Chondrocyte (in vitro differentiated cells): ENCODE data around the gene CDK19. TPM values are rescaled to one million over a fixed set of nuclear protein-coding genes. Genes with fewer than 3 reads are reported as not detected.
A peak's percentile ranks its signal among the peaks of the same experiment; 100 is the strongest.

ENCODE experiments used
- DNase-seq: peaks from one replicate; pipeline ENCODE4 v3.0.0; 2021; ENCODE audit warnings: mixed read lengths, low spot score
- H3K27ac Mint-ChIP-seq: one replicate; pipeline ENCODE4 v1.8.0; 2021; ENCODE audit warnings: mild to moderate bottlenecking, moderate library complexity, mixed read lengths; ENCODE audit not compliant: unreplicated experiment
- H3K27me3 Mint-ChIP-seq: 2 replicates; pipeline ENCODE4 v1.8.0; 2021; ENCODE audit warnings: low read depth, mixed read lengths
- H3K36me3 Mint-ChIP-seq: 2 replicates; pipeline ENCODE4 v1.8.0; 2021; ENCODE audit warnings: low read depth, mixed read lengths
- H3K4me1 Mint-ChIP-seq: 2 replicates; pipeline ENCODE4 v1.8.0; 2021; ENCODE audit warnings: low read depth, mild to moderate bottlenecking, mixed read lengths
- H3K4me3 Mint-ChIP-seq: one replicate; pipeline ENCODE4 v1.8.0; 2021; ENCODE audit warnings: mild to moderate bottlenecking, moderate library complexity, mixed read lengths; ENCODE audit not compliant: unreplicated experiment
- H3K9me3 Mint-ChIP-seq: 2 replicates; pipeline ENCODE4 v1.8.0; 2021; ENCODE audit warnings: low read depth, mixed read lengths
- CTCF ChIP-seq: fragments of 200-600 bp; sonication (generic); IDR thresholded peaks from 2 replicates; pipeline ENCODE4 v1.5.0; 2021; ENCODE audit warnings: antibody characterized with exemption, mild to moderate bottlenecking, moderate library complexity
- total RNA-seq: library from RNA; stranded (reverse); gene quantifications from 3 replicates; pipeline ENCODE4 v1.2.1, GENCODE V29; 2021

The CDK19 gene
- total RNA-seq, 1 donor from 2014 or later, result 21.6 TPM

- H3K9me3 Mint-ChIP-seq, result no peaks in the 10 kb centered on the region
- no peaks in the 10 kb centered on the region for H3K27me3 Mint-ChIP-seq
- no peak for DNase-seq
- no peak for TF ChIP-seq CTCF
- no peak overlapping the region for H3K4me3 Mint-ChIP-seq
- H3K27ac Mint-ChIP-seq, result no peak overlapping the region
- no peaks in the 10 kb centered on the region for H3K4me1 Mint-ChIP-seq
- no peaks in the 10 kb centered on the region for H3K36me3 Mint-ChIP-seq
Observed at GRCh38 chr6:110671447-110671846, 143.8 kb downstream of the CDK19 start.

GRCh38 chr6:110665600-110665999 is 149.7 kb downstream of the CDK19 start:
- no peak for TF ChIP-seq CTCF
- Mint-ChIP-seq H3K27ac (no peak overlapping the region), H3K36me3 (peaks cover 3% of the 10 kb centered on the region)

GRCh38 chr6:110664933-110665332 is 150.3 kb downstream of the CDK19 start:
- Mint-ChIP-seq H3K27ac (no peak overlapping the region), H3K36me3 (peaks cover 3% of the 10 kb centered on the region), H3K4me3 (no peak overlapping the region), H3K9me3 (no peaks in the 10 kb centered on the region), H3K27me3 (no peaks in the 10 kb centered on the region), H3K4me1 (peaks cover 15% of the 10 kb centered on the region)
- no peak for TF ChIP-seq CTCF
- DNase-seq, result no peak

More at GRCh38 chr6:110665600-110665999, 149.7 kb downstream of the CDK19 start:
- Mint-ChIP-seq H3K27me3 (no peaks in the 10 kb centered on the region), H3K9me3 (no peaks in the 10 kb centered on the region), H3K4me1 (peaks cover 15% of the 10 kb centered on the region), H3K4me3 (no peak overlapping the region)
- DNase-seq, result no peak

GRCh38 chr6:110662490-110663211 is 152.6 kb downstream of the CDK19 start:
- TF ChIP-seq CTCF, result no peak
- Mint-ChIP-seq H3K36me3 (peaks cover 3% of the 10 kb centered on the region), H3K4me3 (no peak overlapping the region), H3K4me1 (peaks cover 18% of the 10 kb centered on the region), H3K9me3 (no peaks in the 10 kb centered on the region), H3K27me3 (no peaks in the 10 kb centered on the region), H3K27ac (peak overlapping the region; percentile 74)
- no peak for DNase-seq

- no peak for DNase-seq
- Mint-ChIP-seq H3K27ac (no peak overlapping the region), H3K4me3 (no peak overlapping the region), H3K9me3 (no peaks in the 10 kb centered on the region), H3K36me3 (peaks cover 3% of the 10 kb centered on the region), H3K4me1 (peaks cover 18% of the 10 kb centered on the region), H3K27me3 (no peaks in the 10 kb centered on the region)
- no peak for TF ChIP-seq CTCF
Observed at GRCh38 chr6:110661414-110661813, 153.9 kb downstream of the CDK19 start.
